ENCODE measurements around the gene CCHCR1. TPM values are rescaled to one million over a fixed set of nuclear protein-coding genes. Genes with fewer than 3 reads are reported as not detected.

The CCHCR1 gene
- total and polyA plus RNA-seq, 2 of the 13 experiments (the other 11 are each of a cell fraction or from before 2014, with no cell fraction given): 14.6 to 28.2 TPM

DNA sequence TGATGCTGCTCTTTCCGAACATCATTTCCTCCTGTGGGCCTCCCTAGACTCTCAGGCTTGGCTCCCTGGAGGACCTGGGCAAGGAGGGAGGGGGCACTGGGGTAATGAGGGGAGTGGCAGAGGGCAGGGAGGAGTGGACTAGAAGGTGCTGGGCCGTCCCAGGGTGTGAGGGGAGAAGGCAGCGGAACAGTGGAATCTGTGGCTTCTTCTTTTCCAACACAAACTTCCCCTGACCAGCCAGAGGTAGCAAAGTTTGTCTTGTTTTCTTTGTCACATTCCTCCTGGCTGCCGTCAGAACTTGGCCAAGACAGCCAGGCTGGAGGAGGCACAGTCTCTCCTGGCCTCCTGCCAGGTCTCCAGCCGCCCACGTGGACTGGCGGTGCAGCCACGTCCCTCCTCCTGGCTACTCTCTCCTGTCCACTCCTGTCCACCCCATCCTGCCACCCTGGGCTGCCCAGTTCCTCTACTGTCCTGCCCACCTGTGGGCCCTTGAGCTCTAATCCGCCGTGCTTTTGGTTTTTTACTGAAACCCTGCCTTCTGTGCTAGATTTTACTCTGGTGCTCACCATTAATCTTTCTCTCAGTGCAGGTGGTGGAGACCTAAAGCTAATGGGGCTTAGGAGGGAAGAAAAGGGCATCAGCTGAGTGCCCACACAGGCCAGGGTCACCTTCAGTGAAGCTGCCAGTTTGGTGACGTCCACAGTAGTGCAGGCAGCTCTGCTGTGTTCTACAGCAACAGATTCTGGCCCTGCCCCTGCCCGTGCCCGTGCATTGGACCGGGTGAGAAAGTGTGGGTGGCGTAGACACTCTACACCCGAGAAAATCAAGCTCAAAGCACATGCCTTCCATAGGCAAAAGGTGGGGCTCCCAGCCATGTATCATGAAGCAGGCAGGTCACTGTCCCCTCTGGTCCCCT is 34.6 kb downstream of the CCHCR1 start (continued):
- TF ChIP-seq HMG20A (CRISPR knock-in tag; IDR thresholded peaks at IDR 0.05; ENCODE audit: borderline replicate concordance): peak; percentile 26; the same call in 1 of the 2 replicates
- peak; percentile 26; the same call in 1 of the 2 replicates for TF ChIP-seq ZNF687 (CRISPR knock-in tag; IDR thresholded peaks at IDR 0.05)
- TF ChIP-seq MNT (IDR thresholded peaks at IDR 0.05): peak; percentile 54
- TF ChIP-seq HNRNPL (IDR thresholded peaks at IDR 0.05; ENCODE audit: low read depth, low read length): 0 out of 2 replicates have a peak, but pooled peaks have one; percentile 11
- no peak for TF ChIP-seq KLF16 (CRISPR knock-in tag; IDR thresholded peaks at IDR 0.05)
- no peak for TF ChIP-seq ZNF550 (CRISPR knock-in tag; IDR thresholded peaks at IDR 0.05; ENCODE audit: borderline replicate concordance)
- TF ChIP-seq, protein P1, sequence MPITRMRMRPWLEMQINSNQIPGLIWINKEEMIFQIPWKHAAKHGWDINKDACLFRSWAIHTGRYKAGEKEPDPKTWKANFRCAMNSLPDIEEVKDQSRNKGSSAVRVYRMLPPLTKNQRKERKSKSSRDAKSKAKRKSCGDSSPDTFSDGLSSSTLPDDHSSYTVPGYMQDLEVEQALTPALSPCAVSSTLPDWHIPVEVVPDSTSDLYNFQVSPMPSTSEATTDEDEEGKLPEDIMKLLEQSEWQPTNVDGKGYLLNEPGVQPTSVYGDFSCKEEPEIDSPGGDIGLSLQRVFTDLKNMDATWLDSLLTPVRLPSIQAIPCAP (CRISPR knock-in tag; IDR thresholded peaks at IDR 0.05; ENCODE audit: low read depth): no peak
- no peak for TF ChIP-seq ZNF773 (CRISPR knock-in tag; IDR thresholded peaks at IDR 0.05; ENCODE audit: borderline replicate concordance)
- TF ChIP-seq SAP130 (CRISPR knock-in tag; IDR thresholded peaks at IDR 0.05; ENCODE audit: low read depth): peak; percentile 43
- peak; percentile 42; the same call in 1 of the 2 replicates for TF ChIP-seq MYC (CRISPR knock-in tag; IDR thresholded peaks at IDR 0.05; ENCODE audit: borderline replicate concordance)
- no peak for TF ChIP-seq ZNF670 (CRISPR knock-in tag; IDR thresholded peaks at IDR 0.05; ENCODE audit: borderline replicate concordance)
- TF ChIP-seq SAFB2 (CRISPR knock-in tag; IDR thresholded peaks at IDR 0.05; ENCODE audit: borderline replicate concordance, low read depth): no peak
- no peak for TF ChIP-seq ZNF552 (CRISPR knock-in tag; IDR thresholded peaks at IDR 0.05; ENCODE audit: borderline replicate concordance)
- TF ChIP-seq MAFG (CRISPR knock-in tag; IDR thresholded peaks at IDR 0.05): no peak
- no peak for TF ChIP-seq ZNF414 (CRISPR knock-in tag; IDR thresholded peaks at IDR 0.05)
- no peak for TF ChIP-seq TFE3 (CRISPR knock-in tag; IDR thresholded peaks at IDR 0.05)

Data from HepG2 (cell line).